Vagina (tissue), 2 donors: Measurements from ENCODE around the gene RPL10.

Experiments used
- CTCF ChIP-seq, 3 experiments: fragments of 450-650 bp in 2 of 3; fragments of 200-600 bp in 1 of 3; sonication (generic) in 1 of 3; IDR thresholded peaks; one replicate each; pipeline ENCODE4 v1.5.1; 2017 to 2019; ENCODE audit warnings: antibody characterized with exemption in 3 of 3, mild to moderate bottlenecking in 2 of 3, moderate library complexity in 2 of 3
- POLR2A ChIP-seq, 2 donors: fragments of 450-650 bp; IDR thresholded peaks; one replicate each; pipeline ENCODE4 v1.6.1; 2017; ENCODE audit warnings: antibody characterized with exemption in 2 of 2, mild to moderate bottlenecking in 2 of 2, moderate library complexity in 2 of 2
- POLR2AphosphoS5 ChIP-seq, 2 donors: sonication (generic); formaldehyde crosslinking; IDR thresholded peaks; one replicate each; pipeline ENCODE4 v1.9.0; 2017; ENCODE audit warnings: antibody characterized with exemption in 2 of 2, mild to moderate bottlenecking in 2 of 2, low read depth in 1 of 2; ENCODE audit not compliant: insufficient read depth in 1 of 2

- TF ChIP-seq CTCF (IDR thresholded peaks at IDR 0.05) (no peak), POLR2A (IDR thresholded peaks at IDR 0.05) (peak in 1 of 2 donors; percentile 65), POLR2AphosphoS5 (IDR thresholded peaks at IDR 0.05; ENCODE audit: insufficient read depth in 1 of 2, low read depth in 1 of 2) (peak; percentile 67 to 80)
These were observed 28.5 kb upstream of the RPL10 start for GRCh38 chrX:154369449-154370299.
